NCI-H748 (cell line): Measurements from ENCODE around the gene PTPRU.

Experiments
- DNase-seq: peaks from one replicate; lab custom pipeline; 2025; ENCODE audit not compliant: unreplicated experiment; lab: John Stamatoyannopoulos, UW

PTPRU gene

DNA sequence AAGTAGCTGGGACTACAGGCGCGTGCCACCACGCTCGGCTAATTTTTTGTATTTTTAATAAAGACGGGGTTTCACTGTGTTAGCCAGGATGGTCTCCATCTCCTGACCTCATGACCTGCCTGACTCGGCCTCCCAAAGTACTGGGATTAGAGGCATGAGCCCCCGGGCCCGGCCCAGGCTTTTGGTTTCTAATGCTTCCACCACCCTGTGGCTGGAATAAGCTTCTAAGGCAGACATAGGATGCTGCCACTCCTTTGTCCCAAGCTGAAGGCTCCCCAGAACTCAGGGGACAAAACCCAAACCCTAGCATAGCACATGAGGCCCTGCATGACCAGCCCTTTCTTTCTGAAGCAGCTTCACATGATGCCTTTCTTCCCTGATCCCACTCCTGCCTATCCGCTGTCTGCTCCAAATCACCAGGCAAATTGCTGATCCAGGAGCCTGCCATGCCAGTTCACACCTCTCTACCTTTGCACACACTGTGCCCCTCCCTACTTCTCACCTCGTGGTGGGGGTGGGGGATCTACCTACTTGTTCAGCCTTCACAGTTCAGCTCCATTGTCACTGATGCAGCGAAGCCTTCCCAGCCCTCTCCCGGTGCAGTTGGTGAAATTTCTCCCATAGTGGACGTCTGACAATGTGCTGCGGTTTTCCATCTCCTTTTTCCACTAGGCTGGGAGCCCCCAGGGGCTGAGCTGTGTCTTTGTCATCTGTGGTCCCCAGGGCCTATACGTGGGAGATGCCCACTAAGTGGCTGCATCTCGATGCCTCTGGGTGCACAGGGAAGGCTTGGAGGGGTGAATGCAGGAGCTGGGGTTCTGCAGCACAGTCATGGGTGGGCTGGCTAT, 6.9 kb downstream of the PTPRU start:
- no peak for DNase-seq

DNA sequence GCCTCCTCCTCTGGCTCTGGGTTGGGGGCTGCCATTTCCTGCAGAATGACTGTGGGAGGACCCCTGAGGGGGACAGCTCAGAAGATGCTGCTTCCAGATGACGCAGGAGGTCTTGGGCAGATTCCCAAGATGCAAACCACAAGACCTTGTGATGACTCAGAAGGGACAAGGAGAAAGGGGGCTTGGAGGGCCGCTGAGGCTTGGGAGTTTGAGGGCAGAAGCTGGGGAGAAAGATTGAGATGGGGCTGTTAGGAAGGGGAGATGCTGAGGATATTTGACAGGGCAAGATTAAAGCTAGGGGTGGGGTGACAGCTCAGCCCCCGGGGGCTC, 7.5 kb downstream of the PTPRU start:
- DNase-seq = no peak

DNA sequence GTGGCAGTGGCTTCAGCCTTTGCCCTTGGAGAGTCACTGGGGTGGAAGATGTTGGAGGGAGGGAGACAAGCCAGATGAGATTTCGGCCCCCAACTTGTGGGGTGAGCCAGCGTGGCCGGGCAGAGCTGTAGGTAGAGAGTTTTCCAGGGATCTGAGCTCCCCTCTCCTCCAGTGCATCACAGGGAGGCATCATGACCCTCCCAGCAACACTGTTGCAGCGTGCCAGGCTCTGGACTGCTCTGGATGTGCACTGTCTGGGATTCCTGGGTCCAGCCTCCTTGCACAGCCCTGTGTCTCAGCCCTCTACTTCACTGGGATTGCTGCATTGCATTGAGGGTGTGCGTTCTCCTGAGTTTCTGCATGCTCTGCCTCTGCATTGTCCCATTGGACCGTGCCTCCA, 8.9 kb downstream of the PTPRU start:
- DNase-seq = no peak

DNA sequence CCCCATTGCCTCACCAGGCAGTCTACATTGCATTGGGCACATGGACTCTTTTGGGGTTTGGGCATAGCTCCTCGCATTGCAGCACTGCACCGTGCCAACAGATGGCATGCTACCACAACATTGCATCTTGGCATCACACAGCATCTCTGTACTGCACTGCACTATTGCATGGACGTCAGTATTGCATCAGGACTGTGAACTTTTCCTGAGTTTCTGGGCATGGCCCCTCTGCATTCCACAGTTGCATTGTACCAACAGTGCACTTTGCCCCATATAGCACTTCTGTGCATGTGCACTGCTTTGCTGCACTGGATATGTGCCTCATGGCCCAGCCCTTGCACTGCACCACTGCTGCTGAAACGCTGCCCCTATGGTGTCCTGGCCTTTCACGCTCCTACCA, 9.6 kb downstream of the PTPRU start:
- DNase-seq = peak; percentile 16

DNA sequence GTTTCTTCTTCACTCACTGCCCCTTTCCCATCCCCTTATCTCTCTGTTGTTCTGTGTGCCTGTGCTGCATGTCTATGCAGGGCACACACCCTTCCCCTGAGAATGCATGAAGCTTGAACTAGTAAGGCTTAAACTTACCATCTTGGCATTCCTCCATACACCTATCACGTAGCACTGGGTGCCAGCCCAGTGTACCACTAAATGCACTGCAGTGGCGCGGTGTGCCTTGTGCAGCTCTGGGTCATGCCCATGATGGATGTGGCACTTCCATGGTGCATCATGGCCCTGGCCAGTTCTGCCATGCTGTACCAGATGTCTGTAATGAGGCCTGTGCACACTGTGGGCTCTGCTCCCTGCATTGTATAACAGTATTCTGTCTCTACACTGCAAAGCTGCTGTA, 10.7 kb downstream of the PTPRU start:
- DNase-seq = no peak

DNA sequence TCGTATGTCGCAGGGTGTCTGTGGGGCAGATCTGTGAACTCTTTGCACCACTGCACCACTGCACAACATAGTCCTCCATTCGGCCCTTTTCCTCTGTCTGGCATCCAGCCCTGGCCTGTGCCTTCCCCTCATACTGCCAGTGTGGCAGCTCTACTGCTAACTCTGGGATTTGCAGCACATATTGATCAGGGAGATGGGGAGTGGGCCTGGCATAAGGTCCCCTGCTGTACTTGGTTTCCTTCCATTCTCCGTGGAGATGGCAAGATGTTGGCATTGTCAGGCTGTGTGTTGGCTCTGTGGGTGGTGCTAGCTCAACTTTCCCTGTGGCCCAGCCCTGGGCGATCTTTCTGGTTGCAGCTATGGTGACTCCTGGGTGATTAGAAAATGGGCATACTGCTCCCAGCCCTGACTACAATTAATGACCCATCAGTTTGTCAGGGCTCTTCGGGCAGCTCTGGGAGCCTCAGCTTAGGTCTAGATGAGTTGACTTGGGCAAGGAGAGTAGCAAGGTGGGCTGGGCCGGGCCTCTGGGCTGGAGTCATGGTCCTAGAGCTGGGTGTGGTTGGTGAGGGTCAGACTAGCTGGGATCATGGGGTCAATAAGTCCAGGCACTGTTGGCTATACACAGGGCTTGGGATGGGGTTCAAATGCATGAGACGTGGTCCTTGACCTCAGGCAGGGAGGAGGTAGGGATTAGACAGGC, 11.4 kb downstream of the PTPRU start:
- DNase-seq = no peak

DNA sequence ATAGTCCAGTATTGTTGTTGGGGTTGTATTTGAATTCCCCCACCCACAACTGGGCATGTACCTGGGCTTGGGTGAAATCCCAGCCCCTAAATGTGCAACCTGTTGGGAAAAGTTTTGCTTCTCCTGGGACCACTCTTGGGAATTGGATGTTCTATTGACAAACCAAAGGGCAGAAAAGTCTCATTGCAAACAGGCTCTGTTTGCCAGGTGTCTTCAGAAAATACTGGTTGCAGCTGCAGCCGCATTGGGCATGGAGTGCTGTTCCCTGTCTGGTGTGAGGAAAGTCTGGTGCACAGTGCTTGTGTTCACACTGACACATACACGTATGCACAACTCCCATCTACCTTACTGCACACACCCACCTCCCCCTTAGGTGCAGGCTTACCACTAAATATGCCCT, 12.1 kb downstream of the PTPRU start:
- no peak for DNase-seq

DNA sequence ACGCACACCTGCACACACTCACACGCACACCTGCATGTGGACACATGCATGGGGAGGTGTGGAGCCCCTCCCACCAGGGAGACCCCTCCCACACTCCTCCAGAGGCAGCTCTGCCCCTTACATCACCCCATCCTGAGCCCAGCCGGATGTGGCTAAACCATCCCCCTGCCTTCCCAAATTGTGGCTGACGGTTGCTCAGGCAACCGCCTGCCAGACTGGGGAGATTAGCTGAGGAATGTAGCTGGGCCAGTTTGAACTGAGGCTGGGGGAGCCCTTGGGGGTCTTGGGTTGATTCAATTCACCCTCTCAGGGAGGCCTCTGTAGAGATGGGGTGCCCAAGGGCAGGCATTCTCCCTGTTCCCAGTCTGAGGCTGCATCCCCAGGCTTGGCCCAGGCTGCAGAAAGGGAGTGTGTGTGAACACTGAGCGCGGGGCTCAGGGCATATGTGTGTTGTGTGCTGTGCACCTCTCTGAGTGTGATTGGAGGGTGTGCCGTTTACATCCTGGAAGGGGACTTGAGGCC, 12.9 kb downstream of the PTPRU start:
- no peak for DNase-seq

DNA sequence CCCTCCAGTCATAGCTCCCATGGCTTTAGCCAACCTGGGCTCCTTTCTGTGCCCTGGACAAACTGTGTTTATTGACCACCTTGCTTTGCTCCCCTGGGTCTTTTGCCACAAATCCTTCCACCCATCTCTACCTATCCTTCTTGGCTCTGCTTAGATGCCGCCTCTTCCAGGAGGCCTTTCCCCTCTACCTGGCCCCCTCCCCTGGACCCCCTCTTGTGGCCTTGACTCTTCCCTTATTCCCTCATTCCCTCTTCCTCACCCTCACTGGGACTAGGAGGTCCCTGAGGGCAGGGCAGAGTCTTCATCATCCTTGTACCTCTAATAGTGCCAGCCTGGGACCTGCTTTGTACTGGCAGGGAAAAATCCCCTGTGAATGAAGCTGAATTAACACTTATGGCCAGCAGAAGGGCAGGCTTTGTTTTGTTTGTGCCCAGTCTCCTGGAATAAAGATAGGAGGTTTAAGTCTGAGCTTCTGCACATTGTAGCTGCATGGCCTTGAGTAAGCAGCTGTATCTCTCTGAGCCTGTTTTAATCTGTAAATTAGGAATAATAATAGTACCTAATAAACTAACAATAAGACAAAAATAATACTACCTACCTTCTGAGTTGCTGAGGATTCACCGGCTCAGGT, 13.7 kb downstream of the PTPRU start:
- no peak for DNase-seq

DNA sequence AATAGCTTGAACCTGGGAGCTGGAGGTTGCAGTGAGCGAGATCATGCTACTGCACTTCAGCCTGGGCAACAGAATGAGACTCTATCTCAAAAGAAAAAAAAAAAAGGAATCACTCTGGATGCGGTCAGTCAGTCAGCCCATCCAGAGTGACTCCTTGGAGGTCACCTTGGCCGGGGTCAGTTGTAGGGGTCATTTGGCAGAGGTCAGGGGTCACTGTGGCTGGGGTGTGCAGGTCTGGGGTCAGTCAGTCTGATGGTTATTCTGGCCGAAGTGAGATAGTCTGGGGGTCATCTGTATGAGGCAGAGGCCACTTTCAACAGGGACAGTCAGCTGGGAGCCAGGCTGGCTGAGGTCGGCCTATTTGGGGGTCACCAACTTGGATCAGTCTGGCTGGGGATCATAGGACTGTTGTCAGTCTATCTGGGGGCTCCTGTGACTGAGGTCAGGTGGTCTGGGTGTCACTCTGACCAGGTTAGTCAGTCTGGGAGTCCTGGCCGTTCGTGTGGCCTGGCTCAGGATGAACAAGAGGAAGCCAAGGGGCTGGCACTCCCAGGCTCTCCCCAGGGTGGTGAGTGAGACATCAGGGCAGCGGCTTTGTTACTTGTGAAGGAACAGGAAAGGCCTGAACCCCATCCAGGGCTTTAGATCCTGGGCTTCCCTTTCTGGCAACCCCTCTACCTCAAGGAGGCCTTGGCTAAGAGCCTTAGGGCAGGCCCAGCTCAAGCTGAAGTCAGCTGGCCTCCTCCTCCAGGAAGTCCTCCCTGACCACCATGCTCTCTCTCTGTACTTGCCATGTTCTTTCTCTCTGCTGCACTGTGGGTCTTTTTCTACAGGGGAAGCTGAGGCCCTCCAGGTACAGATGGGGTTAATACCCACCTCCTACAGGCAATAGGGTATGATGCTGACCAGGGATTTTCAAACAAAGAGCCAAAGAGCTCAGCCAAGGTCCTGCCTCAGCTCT, 15.1 kb downstream of the PTPRU start:
- no peak for DNase-seq

DNA sequence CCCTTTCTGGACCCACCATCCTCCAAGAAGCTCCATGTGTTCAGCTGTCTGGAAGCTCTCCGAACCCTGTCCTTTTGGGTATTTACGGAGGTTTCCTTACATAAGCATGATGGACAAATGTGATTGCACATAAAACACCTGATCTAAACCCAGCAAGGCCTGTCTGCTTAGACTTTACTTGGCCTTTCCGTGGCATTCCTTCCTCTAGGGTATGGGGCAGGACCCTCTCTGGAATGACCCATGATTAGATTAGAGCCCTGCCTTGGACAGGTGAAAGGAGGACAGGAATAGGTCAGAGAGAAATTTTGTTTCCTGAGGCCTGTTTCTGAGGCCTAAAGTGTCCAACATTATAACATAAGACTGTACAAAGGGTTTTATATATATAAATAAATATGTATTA, 16.9 kb downstream of the PTPRU start:
- no peak for DNase-seq

DNA sequence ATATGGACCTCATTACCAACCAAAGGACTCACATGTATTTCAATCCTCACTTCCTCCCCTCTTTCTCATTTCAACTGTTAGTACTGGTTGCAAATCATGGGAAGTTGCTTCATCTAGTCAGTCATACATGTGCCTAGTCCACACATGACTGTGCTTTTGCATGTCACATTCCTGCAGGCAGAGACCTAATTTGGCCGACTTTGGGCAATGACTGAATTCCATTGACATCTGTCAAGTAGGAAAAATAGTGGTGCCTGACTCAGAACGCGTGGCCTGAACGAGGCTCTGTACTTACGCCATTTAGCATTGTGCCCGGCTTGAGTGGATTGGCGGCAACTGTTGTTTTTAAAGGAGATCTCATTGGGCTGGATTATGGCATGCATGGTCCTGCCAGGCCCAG, 18.0 kb downstream of the PTPRU start:
- no peak for DNase-seq

DNA sequence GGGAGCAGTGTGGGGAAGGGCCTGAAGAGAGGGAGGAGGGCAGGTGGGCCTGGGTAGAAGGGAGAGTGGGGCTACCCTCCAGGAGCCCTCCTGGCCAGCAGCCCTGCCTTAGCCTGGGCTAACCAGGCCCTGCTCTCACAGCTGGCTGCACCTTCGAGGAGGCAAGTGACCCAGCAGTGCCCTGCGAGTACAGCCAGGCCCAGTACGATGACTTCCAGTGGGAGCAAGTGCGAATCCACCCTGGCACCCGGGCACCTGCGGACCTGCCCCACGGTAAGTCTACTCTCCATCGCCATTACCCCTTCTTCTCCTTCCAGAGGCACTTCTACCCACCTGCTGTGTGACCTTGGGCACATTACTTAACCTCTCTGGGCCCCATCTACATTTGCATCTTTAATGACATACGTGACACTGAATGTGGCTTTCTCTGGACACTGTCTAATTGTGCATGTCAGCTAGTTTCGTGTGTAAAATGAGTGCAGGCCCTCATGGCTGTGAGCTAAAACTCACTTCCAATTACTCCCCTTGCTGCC, 18.9 kb downstream of the PTPRU start:
- no peak for DNase-seq

DNA sequence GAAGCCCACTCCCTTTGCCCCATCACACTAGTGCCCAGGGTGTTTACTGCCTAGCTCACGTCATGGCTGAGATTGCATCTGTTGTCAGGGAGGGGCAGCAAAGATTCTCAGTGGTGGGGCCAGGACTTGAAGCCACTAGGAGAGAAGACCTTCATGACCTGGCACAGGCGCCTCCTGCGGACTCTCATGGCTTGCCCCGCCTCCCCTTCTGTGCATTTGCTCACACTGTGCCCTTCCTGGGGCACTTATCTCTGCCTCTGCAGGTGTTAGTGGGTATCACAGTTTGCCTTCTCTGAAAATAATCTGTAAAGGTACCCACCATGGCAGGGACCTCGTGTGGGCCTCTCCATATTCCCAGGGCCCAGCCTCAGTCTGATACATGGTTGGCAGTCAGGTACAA, 20.1 kb downstream of the PTPRU start:
- no peak for DNase-seq

DNA sequence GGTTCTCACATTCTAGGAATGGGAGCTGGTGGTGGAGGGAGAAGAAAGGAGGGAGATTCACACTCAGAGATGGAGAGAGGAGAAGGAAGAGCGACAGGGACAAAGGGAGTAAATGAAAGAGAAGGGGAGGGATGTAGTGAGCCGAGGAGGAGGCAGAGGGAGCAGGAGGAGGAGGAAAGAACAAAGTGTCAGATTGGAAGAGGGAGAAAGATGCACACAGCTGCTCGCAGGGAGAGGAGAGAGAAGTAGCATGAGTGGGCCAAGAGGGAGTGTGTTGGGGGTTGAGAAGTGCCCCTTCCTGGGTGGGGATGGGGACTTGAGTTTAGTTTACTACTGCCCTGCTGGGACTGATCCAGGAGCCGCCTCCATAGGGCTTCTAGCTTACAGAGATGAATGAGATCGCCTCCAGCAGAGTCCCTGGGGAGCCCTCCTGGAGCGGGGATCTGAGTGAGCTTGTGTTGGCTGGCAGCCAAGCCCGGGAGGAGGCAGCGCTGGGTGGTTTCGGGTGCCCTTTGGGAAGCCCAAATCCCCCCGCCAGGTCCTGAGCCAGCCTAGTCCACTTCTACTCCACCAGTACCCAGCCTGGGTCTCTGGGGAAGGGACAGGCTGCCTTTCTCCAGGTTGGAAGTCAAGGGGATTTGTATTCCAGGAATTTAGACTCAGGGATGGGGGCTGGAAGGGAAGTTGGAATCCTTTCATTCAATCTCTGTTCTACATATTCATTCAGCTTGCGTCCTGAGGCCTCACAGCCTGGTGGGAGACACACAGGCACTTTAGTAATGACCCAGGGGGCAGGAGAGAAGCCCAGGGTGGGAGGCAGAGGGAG, 20.9 kb downstream of the PTPRU start:
- no peak for DNase-seq

DNA sequence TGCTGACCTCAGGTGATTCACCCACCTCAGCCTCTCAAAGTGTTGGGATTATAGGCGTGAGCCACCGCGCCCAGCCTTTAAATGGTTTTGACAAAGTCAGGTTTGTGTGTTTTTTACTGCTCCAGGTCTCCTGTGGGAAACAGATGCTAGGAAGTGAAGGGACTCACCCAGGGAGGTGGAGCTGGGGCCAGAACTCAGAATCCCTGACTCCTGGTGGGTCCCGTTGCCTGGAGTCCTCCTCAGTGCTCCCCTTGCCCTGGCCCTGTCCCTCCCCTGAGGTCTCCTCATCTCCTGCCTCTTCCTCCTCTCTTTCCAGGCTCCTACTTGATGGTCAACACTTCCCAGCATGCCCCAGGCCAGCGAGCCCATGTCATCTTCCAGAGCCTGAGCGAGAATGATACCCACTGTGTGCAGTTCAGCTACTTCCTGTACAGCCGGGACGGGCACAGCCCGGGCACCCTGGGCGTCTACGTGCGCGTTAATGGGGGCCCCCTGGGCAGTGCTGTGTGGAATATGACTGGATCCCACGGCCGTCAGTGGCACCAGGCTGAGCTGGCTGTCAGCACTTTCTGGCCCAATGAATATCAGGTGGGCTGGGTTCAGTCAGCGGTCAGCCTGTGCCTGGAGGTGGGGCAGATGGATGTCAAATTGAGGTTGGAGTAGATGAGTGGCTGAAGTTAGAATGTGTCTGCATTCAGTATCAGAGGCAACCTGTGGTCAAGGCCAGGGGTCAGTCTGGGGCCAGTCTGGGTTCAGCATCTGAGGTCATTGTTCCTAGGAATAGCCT, 22.1 kb downstream of the PTPRU start:
- DNase-seq = no peak

DNA sequence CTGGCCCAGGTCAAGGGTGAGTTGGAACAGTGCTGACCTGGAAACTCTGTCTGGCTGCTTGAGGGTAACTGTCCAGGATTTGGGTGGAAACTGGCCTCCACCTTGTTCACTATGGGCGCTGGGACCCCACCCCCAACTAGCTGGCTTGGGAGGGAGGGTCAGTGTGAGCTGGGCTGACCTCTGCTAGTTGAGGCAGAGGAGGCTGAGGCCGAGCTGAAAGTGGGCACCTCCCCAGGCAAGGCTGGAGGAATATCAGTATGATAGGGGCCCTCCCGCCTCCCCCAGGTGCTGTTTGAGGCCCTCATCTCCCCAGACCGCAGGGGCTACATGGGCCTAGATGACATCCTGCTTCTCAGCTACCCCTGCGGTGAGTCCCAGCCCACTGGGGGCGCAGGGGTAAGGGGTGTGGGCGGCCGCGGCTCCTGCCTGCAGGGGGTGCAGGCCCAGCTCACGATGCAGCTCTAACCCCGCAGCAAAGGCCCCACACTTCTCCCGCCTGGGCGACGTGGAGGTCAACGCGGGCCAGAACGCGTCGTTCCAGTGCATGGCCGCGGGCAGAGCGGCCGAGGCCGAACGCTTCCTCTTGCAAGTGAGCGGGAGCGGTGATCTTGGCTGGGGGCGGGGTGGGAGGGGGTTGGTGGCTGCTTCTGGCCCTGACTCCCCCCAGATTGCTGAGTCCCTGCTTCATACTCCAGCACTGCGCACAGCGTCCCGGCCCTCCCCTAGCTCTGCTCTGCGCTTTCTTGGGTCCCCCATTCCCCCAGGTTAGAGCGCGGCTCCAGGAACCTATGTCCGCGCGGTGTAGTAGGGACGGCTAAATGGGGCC, 22.9 kb downstream of the PTPRU start:
- no peak for DNase-seq

DNA sequence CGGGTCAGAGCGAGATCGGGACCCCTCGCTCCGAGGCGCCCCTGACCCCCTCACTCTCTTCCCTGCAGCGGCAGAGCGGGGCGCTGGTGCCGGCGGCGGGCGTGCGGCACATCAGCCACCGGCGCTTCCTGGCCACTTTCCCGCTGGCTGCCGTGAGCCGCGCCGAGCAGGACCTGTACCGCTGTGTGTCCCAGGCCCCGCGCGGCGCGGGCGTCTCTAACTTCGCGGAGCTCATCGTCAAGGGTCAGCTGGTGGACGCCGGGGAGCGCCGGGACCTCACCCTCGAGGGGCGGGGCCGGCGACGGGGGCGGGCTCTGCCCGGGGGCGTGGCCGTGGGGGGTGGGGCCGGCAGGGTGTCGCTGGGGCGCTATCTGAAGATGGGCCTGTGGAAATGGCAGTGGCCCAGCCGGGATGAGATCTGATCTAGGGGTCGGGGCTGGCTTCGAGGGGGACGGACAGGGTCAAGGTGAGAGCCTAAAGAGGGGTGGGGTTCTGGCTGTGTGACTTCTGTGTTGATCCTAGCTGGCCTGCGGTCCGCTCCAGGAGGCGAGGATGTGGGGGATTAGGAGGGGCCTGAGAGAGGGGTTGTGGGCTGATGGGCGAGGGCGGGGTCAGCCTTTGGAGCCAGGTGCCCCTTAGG, 23.6 kb downstream of the PTPRU start:
- peak; percentile 43 for DNase-seq
